Measurements from ENCODE around the gene FHOD3. TPM values are rescaled to one million over a fixed set of nuclear protein-coding genes. Genes with fewer than 3 reads are reported as not detected.

Gene FHOD3
- total and polyA plus RNA-seq, 2 of the 4 experiments (the other 2 are of a cell fraction) = 14.6 to 16.0 TPM

DNA sequence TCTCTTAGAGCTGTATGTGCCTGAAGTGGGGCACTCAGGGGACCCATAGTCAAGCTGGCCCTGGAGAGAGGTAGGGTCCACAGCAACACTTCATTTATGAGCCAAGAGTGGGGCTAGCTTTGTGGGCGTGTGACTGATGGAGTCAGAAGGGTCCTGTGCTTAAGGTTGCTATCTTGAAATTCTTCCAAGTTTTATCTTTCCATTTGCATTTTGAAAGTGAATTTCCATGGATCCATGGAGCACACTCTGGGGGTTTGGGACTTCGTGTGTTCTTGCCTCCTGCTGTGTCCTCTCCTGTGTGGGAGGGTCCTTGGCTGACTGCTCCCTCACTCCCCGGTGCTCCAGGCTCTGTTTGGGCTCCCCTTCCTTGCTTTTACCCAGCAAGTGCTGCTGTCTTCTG, 50.8 kb downstream of the FHOD3 start:
- no TSS peak for BruUV-seq (replicated peaks)
- Histone ChIP-seq H4K5ac (ENCODE audit: low read depth, low read length) (no peak overlapping the region), H3K9me3 (ENCODE audit: control insufficient read depth, insufficient read depth, low read length) (no peaks in the 10 kb centered on the region), H3K36me3 (ENCODE audit: control insufficient read depth, insufficient read depth, low read length) (no peaks in the 10 kb centered on the region), H2BK15ac (ENCODE audit: low read depth, low read length) (no peak overlapping the region), H3K79me1 (ENCODE audit: low read depth in 1 of 2, low read length in 2 of 2) (peaks cover 3 to 34% of the 10 kb centered on the region in 2 experiments; a peak in 2 of 4 replicates), H3K4me1 (ENCODE audit: control insufficient read depth, insufficient read depth, low read length) (peaks cover 7% of the 10 kb centered on the region), H3K27me3 (ENCODE audit: control insufficient read depth, insufficient read depth, low read length) (no peaks in the 10 kb centered on the region), H3K4ac (ENCODE audit: low read depth, low read length) (no peak overlapping the region), H3K9ac (ENCODE audit: low read depth, low read length) (no peak overlapping the region), H4K91ac (ENCODE audit: insufficient read depth, low read depth, low read length) (no peak overlapping the region), H3K23ac (ENCODE audit: low read depth, low read length) (no peak overlapping the region), H3K14ac (replicated peaks; ENCODE audit: low read depth, low read length) (no peak overlapping the region), H3K4me2 (ENCODE audit: low read depth, low read length) (no peak overlapping the region), H3K27ac (ENCODE audit: insufficient read depth, low read length) (no peak overlapping the region), H3K9me1 (ENCODE audit: insufficient read depth, low read length) (peaks cover 10% of the 10 kb centered on the region), H2AFZ (replicated peaks; ENCODE audit: low read length, poor library complexity) (no peak overlapping the region), H2BK20ac (ENCODE audit: low read depth, low read length) (no peak overlapping the region), H3K4me3 (ENCODE audit: insufficient read depth, low read depth, low read length) (no peak overlapping the region), H2AK5ac (ENCODE audit: low read depth, low read length) (no peak overlapping the region), H2BK120ac (ENCODE audit: low read depth, low read length) (no peak overlapping the region), H2AK9ac (replicated peaks; ENCODE audit: low read depth, low read length, poor library complexity) (no peak overlapping the region), H2BK5ac (ENCODE audit: low read depth, low read length, poor library complexity, severe bottlenecking) (no peak overlapping the region), H3K18ac (ENCODE audit: low read depth, low read length) (no peak overlapping the region), H4K20me1 (ENCODE audit: insufficient read depth, low read length) (no peaks in the 10 kb centered on the region), H3K56ac (ENCODE audit: extremely low read depth, insufficient read depth, low read length) (no peak overlapping the region), H4K8ac (ENCODE audit: low read depth in 2 of 2, low read length in 2 of 2) (no peak overlapping the region)
- intact Hi-C loops (cut with micrococcal nuclease) (no loop called here), in situ Hi-C loops (cut with MboI; ENCODE audit: low sequenced_read_pairs) (no loop called here), dilution Hi-C loops (cut with HindIII; ENCODE audit: low sequenced_read_pairs, unreplicated experiment) (no loop called here)
- DNase-seq (no peak), ATAC-seq (ENCODE audit: low read depth) (no peak)
- POLR2A ChIA-PET (ENCODE audit: unreplicated experiment) = no interaction called here
- TF ChIP-seq, protein P1, sequence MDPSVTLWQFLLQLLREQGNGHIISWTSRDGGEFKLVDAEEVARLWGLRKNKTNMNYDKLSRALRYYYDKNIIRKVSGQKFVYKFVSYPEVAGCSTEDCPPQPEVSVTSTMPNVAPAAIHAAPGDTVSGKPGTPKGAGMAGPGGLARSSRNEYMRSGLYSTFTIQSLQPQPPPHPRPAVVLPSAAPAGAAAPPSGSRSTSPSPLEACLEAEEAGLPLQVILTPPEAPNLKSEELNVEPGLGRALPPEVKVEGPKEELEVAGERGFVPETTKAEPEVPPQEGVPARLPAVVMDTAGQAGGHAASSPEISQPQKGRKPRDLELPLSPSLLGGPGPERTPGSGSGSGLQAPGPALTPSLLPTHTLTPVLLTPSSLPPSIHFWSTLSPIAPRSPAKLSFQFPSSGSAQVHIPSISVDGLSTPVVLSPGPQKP (IDR thresholded peaks at IDR 0.05; ENCODE audit: borderline replicate concordance, low read depth, low read length) = no peak
- TF ChIP-seq MAFK (IDR thresholded peaks at IDR 0.05; ENCODE audit: low read depth, low read length) = no peak
- no peak for TF ChIP-seq RFX5 (IDR thresholded peaks at IDR 0.05; ENCODE audit: low read depth, low read length)
- no peak for TF ChIP-seq CHD1 (IDR thresholded peaks at IDR 0.05; ENCODE audit: low read depth, low read length)
- no peak for TF ChIP-seq FOS (IDR thresholded peaks at IDR 0.05; ENCODE audit: low read depth, low read length)
- CTCF ChIA-PET = no interaction called here
- WGBS, 2 experiments (ENCODE audit: extremely low coverage in 2 of 2, insufficient read length in 1 of 2) = no CpG with 5 or more reads among the region's 3 CpGs

Data from IMR-90 (cell line).